ENCODE measurements around the gene HMGN3.

DNA sequence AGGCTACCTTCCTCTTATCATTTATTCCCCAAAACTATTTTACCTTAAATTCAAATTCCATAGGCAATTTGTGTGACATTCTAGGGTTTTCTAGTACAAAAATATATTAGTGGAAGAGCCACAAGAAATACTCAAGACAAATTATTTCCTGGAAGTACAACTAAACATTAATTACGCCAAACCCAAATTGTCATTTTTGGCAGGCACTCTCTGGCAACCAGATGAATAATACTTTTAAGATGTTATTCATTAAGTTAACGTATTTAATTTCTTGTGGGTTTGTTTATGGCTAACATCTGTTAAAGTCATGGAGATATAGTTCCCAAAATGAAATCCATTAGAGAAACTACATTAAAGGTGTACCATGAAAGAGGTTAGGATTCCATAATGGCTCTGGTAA, 40.5 kb downstream of the HMGN3 start:
- no peak for TF ChIP-seq EZH2phosphoT487 (IDR thresholded peaks at IDR 0.05; ENCODE audit: low read depth, severe bottlenecking, unreplicated experiment)
- TF ChIP-seq, protein P1, sequence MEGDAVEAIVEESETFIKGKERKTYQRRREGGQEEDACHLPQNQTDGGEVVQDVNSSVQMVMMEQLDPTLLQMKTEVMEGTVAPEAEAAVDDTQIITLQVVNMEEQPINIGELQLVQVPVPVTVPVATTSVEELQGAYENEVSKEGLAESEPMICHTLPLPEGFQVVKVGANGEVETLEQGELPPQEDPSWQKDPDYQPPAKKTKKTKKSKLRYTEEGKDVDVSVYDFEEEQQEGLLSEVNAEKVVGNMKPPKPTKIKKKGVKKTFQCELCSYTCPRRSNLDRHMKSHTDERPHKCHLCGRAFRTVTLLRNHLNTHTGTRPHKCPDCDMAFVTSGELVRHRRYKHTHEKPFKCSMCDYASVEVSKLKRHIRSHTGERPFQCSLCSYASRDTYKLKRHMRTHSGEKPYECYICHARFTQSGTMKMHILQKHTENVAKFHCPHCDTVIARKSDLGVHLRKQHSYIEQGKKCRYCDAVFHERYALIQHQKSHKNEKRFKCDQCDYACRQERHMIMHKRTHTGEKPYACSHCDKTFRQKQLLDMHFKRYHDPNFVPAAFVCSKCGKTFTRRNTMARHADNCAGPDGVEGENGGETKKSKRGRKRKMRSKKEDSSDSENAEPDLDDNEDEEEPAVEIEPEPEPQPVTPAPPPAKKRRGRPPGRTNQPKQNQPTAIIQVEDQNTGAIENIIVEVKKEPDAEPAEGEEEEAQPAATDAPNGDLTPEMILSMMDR (IDR thresholded peaks at IDR 0.05; ENCODE audit: poor library complexity) = no peak
